GM12874 (cell line): ENCODE measurements around the gene LPP.

ENCODE experiments used
- TF ChIP-seq, protein P1 (sequence below): IDR thresholded peaks from 2 replicates; pipeline ENCODE4 v1.5.1; 2011; ENCODE audit warnings: low read depth, mild to moderate bottlenecking, control low read depth, low read length, moderate library complexity; ENCODE audit not compliant: insufficient read depth

LPP gene

DNA sequence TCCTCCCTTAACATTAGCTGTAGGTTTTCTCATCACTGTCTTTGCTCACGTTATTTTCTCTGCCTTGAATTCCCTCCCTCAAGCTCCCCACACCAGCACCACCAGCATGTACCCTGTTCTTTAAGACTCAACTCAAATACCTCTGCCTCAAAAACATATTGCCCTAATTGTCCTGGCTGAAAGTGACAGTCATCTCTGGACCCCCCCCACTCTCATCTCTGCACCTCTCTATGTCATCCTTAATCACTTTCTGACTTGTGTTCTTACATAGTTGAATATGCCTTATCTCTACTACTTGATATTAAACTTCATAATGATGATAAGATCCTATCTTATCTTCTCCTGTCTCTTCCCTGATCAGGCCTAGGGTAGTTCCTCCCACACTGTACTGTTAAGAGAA is 672.6 kb downstream of the LPP start:
- TF ChIP-seq, protein P1, sequence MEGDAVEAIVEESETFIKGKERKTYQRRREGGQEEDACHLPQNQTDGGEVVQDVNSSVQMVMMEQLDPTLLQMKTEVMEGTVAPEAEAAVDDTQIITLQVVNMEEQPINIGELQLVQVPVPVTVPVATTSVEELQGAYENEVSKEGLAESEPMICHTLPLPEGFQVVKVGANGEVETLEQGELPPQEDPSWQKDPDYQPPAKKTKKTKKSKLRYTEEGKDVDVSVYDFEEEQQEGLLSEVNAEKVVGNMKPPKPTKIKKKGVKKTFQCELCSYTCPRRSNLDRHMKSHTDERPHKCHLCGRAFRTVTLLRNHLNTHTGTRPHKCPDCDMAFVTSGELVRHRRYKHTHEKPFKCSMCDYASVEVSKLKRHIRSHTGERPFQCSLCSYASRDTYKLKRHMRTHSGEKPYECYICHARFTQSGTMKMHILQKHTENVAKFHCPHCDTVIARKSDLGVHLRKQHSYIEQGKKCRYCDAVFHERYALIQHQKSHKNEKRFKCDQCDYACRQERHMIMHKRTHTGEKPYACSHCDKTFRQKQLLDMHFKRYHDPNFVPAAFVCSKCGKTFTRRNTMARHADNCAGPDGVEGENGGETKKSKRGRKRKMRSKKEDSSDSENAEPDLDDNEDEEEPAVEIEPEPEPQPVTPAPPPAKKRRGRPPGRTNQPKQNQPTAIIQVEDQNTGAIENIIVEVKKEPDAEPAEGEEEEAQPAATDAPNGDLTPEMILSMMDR = no peak

DNA sequence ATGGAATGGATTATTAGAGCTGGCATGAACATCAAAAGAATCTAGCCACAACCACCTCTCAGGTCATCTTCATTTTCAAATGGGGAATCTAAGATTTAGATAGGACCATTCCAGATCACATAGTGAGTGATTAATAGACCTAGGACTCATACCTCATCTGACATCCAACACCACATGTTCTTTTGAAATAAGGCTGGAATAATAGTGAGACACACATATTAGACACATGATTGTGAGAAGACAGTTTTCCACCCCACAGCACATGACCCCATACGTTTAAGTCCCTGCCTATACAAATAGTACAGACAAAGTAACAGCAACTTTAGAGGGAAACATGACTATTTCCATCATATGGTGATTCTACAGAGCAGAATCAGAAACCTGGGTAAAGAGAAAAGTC is 673.1 kb downstream of the LPP start:
- TF ChIP-seq, protein P1 = no peak

DNA sequence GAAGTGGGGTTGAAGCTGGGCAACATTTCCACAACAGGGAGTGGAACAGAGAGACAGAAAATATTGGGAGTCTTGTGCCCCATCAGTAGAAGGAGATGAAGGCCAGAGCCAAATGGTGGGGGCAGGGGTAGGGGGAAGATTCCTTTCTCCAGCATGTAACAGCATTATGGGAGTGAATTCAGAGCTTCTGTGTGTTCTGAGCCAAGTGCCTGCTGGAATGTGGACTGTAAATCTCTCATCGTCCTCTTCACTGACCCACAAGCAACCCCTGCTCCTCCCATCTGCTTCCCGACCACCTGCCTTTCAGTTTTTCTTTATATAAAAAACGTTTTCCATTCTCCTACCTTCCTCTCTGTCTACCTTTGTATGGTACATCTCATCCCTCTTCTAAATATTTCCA is 673.6 kb downstream of the LPP start:
- TF ChIP-seq, protein P1 = no peak

DNA sequence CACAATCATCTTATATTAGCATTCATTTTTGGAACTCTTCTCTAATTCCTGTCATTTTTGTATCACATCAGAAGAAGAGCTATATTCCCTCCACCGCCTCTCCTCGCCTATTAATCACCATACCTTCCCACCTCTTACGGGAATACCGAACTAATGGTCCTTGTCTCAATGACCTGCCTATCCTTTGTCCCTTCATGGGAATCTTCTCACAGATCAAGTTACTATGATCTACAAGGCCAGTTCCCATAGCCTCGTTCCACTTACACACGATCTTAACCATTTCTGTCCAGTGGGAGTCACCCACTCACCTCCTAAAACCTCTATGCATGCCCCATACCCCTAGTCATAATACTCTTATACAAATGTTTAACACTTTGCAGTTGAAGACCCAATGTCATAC is 675.2 kb downstream of the LPP start:
- TF ChIP-seq, protein P1 = no peak

DNA sequence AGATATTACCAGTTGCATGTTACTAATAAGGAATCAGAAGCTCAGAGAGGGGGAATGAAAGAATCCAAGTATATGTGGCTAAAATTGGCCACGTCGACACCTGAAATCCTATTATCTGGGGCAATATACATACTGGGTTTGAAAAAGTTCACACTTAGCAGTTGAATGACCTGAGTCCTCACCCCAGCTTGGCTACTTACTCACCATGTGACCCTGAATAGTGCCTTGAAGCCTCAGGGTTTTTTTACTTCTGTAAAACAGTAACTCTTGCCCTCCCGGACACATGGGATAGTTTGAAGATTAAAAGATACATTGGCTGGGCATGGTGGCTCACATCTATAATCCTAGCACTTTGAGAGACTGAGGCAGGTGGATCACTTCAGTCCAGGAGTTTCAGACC is 675.6 kb downstream of the LPP start:
- TF ChIP-seq, protein P1 = no peak

DNA sequence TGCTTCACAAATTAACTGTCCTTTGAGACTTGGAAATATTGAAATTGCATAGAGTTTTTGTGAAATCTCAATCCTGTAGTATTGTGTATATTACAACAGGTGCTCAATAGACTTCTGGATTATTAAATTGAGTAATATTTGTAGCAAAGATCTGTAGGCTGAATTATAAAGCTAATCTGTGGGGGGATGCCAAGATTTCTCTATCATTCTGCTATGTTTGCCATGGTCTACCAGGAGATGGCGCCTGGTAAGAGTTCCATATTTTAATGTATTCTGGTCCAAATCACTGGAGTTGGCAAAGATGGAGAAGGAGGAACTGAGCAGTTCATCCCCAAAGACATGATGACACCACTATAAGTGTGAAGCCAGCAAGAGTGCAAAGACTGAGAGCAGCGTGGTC is 676.9 kb downstream of the LPP start:
- TF ChIP-seq, protein P1 = no peak

DNA sequence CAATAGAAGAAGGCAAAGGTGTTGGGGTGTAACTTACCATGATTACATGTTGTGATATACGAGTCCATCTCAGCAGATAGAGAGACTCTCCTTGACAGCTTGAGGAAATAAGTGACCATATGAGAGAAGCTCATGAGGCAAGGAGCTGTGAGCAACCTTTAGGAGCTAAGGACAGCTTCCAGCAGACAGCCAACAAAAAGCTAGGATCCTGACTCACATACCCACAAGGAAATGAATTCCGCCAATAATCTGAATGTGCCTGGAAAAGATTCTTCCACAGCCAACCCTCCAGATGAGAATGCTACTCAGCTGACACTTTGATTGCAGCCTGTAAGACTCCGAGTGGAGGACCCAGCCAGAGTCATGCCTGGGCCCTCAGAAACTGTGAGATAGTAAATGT is 678.2 kb downstream of the LPP start:
- TF ChIP-seq, protein P1 = no peak
